Endometrium (tissue), 2 donors: Measurements from ENCODE around the gene TMPRSS9.
"Not testable (repeated sequence)": the region's sequence is repeated elsewhere in the genome, so short reads cannot be mapped to it uniquely, and the experiment has no call there.

Source experiments
- FAIRE-seq: peaks from 2 replicates; lab custom pipeline; 2012; peaks lifted over from hg19 to GRCh38; lab: Jason Lieb, UNC
- donor health status: control.
- donor health status: control.

TMPRSS9 gene

DNA sequence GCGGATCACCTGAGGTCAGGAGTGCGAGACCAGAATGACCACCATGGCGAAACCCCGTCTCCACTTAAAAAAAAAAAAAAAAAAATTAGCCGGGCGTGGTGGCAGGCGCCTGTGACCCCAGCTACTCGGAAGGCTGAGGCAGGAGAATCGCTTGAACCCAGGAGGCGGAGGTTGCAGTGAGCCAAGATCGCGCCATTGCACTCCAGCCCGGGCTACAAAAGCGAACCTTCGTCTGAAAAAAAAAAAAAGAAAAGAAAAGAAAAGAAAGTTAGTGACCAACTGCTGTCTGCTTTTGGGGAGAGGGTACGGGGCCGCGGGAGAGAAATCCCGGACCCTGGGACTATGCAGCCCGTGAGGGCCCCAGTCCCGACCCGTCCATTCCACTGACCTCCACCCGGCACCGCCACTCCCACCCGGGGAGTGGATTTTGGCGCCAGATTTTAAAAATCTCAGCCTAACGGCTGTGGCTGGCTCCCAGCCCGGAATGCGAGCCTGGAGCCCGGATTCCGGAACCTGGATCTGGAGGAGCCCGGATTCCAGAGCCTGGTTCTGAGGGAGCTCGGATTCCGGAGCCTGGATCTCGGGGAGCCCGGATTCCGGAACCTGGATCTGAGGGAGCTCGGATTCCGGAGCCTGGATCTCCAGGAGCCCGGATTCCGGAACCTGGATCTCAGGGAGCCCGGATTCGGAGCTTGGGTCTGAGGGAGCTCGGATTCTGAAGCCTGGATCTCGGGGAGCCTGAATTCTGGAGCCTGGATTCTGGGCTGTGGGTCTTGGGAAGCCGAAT is 102.8 kb downstream of the TMPRSS9 start:
- peak; percentile 76 for FAIRE-seq

DNA sequence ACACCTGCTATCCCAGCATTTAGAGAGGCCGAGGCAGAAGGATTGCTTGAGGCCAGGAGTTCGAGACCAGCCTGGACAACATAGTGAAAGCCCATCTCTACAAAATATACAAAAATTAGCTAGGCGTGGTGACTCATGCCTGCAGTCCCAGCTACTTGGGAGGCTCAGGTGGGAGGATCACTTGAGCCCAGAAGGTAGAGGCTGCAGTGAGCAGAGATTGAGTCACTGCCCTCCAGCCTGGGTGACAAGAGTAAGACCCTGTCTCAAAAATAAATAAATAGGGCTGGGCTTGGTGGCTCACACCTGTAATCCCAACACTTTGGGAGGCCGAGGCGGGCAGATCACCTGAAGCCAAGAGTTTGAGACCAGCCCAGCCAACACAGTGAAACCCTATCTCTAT is 103.6 kb downstream of the TMPRSS9 start:
- FAIRE-seq = not testable (repeated sequence)

DNA sequence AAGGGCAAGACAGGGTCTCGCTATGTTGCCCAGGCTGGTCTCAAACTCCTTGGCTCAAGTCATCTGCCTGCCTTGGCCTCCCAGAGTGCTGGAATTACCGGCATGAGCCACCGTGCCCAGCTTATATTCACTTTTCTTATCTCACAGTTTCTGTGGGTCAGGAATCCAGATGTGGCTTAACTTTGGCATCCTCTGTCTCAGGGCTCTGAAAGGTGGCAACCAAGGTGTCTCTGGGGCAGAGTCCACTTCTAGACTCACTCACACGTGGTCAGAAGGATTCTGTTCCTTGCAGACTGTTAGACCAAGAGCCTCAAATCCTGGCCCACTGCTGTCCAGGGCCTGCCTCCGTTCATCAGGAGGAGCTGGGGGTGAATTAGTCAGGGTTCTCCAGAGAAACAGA is 104.3 kb downstream of the TMPRSS9 start:
- no peak for FAIRE-seq

DNA sequence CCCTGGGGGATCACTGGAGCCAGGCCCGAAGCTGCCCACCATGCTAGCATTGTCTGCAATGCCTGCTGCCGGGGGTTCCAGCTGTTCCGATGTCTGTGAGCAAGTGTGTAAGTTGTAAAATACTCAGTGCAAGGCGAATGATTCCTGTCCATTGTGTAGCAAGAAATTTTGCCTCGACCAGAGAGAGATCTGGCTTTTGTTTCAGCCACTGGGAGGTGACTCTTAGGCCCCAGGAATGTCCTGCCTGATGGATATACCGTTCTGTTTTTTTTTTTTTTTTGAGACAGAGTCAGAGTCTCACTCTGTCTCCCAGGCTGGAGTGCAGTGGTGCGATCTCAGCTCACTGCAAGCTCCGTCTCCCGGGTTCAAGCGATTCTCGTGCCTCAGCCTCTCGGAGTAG is 108.5 kb downstream of the TMPRSS9 start:
- no peak for FAIRE-seq

DNA sequence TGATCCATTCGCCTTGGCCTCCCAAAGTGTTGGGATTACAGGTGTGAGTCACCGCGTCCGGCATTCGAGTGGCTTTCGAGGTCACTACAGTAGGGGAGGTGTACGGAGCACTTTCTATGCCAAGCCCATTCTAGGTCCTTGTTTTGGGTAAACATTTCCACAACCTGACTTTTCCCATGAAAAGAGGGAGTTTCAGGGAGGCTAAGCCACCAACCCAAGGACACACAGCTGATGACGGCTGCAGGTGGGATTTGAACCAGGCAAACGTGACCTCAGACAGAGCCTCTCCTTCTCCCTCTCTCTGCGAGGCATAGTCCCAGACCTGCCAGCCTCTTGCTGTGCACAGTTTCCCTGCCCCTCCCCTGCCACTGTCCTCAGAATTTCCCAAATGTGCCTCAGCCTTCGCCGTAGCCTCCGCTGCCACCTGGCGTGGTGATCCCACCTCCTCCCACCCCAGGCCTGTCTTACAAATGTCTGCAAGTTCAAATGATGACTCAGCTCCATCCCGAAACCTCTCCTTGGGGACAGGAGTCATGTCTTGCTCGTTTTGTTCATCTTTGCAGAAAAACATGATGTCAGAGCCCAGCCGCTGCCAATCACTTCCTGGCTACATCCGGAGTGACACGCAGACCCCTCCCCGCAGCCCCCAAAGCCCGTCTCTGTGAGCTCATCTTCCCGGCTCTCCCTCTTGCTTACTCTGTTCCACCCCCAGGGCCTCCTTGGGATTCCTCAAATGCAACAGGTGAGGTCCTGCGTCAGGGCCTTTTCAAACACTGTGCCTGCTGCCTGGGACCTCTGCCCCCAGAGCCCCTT is 109.2 kb downstream of the TMPRSS9 start:
- no peak for FAIRE-seq

DNA sequence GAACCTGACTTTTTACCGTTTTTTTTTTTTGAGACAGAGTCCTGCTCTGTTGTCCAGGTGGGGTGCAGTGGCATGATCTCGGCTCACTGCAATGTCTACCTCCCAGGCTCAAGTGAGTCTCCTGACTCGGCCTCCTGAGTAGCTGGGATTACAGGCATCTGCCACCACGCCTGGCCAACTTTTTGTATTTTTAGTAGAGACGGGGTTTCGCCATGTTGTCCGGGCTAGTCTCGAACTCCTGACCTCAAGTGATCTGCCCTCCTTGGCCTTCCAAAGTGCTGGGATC is 109.8 kb downstream of the TMPRSS9 start:
- not testable (repeated sequence) for FAIRE-seq

DNA sequence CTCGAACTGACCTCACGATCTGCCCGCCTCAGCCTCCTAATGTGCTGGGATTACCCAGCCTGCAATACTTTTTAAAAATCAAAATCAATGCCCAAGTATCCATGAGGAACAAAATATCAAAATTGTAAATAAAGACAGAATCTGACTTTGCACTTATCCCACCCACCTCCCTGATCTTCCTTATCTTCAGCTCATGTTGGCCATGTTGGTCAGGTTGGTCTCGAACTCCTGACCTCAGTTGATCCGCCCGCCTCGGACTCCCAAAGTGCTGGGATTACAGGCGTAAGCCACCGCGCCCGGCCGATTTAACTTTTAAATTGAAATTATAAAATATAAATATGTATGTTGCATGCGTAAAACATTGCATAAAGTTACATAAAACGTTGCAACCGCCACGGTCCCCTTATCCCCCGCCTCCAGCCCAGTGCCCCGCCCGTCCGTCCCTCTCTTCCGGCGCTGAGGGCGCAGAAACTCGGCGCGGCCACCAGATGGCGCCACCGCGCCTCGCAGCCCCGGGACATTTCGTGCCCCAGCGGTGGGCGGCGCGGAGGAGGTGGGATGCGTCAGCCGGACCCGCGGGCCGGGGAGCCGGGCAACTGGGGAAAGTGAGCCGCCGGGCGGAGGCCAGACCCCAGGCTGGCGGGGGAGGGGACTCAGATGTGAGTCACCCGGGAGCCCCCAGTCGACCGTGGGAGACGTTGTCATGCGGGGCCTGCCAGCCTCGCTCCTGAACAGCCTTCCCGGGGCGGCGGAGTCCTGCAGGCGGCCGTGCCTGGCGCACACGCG is 114.4 kb downstream of the TMPRSS9 start:
- FAIRE-seq = no peak

DNA sequence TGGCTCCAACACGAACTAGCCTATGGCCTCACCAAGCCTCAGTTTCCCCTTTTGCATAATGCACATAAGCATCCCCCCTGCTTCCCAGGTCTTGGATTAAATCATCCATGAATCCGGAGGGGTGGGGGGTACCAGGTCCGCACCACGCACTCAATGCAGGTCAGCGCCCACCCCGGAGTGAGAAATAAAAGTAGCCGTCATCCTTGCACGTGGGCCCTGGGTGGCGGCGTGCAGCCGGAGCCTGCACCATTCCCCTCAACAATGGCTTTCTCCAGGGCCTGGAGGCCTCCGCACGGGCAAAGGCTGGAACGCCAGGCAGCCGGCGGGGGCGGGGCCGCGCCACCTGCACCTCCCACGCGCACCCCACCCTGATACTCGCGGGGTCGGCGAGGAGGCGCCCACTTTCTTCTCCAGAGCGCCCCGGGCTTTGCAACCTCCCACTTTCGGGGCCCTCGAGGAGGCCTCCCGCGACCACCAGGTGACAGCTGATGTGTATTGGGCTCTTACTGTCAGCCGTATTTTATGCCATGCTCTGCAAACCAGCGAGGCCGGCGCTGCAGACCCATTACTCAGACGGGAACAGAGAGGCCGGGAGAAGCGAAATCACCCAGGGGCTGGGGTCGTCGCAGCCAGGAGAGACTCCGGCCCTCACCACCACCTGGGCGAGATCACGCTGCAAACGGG is 115.1 kb downstream of the TMPRSS9 start:
- FAIRE-seq = no peak
